ENCODE results near the gene ZNF195. TPM values are rescaled to one million over a fixed set of nuclear protein-coding genes. Genes with fewer than 3 reads are reported as not detected.
"Not testable (repeated sequence)": the region's sequence is repeated elsewhere in the genome, so short reads cannot be mapped to it uniquely, and the experiment has no call there.

Gene ZNF195
- total RNA-seq: 18.2 and 24.4 TPM in 2 replicates
- 7.4 TPM for polyA plus RNA-seq (2012)

DNA sequence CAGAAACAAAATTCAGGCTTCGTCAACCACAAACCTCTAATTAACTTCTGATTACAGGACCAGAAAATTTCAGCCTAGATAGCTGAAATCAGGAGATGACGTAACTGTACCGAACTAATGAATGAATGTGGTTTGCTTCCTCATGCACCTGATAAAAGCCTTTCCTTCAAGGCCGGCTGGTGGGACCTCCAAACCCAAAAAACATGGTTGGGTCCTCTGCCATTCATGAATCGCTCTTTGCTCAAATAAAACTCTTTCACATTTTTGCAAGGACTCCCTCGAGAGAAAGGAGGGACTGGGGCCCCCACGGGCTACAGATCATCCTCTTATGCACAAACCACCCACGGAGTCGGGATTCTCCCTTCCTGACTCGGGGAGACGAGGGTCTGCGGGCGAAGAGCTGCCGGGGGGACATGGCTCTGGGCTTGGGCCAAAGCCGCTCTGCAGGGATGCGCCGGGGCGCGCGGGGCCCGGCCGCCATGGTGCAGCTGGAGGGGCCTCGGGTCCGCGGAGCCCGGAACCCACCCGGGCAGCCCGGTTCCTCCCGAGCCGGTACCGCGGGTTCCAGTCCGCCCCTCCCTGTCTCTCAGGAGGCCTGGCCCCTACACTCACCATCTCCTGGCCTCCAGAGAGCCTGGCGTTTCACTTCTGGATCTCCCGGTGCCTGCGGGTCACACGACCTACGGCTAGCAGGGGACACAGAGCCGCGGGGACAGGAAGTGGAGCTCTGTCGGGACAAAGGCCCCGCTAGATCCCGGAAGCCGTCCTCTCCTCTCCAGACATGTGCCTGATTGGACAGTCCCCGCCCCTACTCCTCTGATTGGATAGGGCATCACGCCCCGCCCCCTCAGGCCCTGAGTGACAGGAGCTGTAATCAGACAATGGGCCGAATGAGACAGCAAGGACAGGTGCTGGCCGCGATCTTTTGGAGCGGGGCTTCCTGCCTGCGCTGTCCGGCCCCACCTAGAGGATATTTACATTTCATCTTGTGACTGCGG is at the start of gene ZNF195:
ZNF195 (minus strand) TSS at position 721 of the 998 bp plus-strand sequence; CDS start at position 615, 106 bp downstream.
- DNase-seq (ENCODE audit: low read depth): peak; percentile 99

GRCh38 chr11:3428076-3428475 is 49.1 kb upstream of the ZNF195 start:
- not testable (repeated sequence) for DNase-seq (ENCODE audit: low read depth)

DNA sequence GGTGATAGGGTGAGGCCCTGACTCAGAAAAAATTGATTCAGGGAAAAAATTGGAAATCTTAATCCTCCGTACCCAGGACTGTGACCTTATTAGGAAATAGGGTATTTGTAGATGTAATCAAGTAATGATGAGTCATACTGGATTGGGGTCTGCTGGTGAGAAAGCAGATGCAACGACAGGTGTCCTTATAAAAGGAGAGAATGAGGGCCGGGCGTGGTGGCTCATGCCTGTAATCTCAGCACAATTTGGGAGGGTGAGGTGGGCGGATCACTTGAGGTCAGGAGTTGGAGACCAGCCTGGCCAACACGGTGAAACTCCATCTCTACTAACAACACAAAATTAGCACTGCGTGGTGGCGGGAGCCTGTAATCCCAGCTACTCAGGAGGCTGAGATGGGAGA is 47.6 kb upstream of the ZNF195 start:
- DNase-seq (ENCODE audit: low read depth): not testable (repeated sequence)

DNA sequence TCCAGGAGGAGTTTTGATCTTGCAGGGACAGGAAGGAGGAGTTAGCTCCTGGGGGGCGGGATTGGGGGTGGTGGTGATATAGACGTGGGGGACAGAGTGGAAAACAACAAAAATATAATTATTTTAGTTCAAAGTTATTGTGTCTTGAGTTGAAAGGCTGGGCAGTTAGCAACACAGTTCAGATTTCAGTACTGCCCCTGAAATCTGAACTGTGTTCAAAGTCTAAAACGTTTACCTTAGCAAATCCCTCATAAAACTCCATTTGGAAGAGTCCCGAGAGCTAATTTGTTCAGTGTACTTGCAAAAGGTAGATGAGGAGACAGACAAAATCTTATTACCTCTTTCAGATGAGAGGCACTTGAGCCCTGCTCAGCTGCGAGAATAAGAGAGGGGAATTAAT is 45.0 kb upstream of the ZNF195 start:
- not testable (repeated sequence) for DNase-seq (ENCODE audit: low read depth)

DNA sequence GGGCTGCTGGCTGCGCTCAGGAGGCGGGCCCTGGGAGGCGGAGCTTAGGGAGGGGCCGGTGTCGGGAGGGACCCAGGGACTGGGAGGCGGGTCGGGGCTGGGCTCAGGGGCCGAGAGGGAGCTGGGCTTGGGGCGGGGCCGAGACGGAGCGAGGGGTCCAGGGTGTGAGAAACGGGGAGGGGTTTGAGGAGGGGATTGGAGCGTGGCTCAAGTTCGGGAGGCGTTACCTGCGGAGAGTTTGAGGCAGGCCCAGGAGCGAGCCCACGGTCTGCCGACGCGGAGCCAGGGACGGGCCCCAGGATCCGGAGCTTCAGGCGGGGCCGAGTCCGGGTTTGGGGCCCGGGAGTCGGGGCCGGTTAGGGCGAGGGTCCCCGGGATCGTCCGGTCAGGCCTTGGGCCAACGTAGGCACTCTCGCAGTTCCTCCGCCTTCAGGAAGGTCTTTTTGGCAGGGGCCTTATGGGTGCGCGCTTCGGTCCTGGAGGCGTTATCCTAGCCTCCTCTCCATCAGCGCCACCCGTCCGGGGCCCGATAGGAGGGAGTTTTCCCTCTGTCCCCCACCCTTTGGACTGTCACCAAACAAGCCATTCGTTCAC is 44.3 kb upstream of the ZNF195 start:
- not testable (repeated sequence) for DNase-seq (ENCODE audit: low read depth)

- DNase-seq (ENCODE audit: low read depth): peak; percentile 94
Measured at GRCh38 chr11:3422380-3423137, 43.6 kb upstream of the ZNF195 start.

DNA sequence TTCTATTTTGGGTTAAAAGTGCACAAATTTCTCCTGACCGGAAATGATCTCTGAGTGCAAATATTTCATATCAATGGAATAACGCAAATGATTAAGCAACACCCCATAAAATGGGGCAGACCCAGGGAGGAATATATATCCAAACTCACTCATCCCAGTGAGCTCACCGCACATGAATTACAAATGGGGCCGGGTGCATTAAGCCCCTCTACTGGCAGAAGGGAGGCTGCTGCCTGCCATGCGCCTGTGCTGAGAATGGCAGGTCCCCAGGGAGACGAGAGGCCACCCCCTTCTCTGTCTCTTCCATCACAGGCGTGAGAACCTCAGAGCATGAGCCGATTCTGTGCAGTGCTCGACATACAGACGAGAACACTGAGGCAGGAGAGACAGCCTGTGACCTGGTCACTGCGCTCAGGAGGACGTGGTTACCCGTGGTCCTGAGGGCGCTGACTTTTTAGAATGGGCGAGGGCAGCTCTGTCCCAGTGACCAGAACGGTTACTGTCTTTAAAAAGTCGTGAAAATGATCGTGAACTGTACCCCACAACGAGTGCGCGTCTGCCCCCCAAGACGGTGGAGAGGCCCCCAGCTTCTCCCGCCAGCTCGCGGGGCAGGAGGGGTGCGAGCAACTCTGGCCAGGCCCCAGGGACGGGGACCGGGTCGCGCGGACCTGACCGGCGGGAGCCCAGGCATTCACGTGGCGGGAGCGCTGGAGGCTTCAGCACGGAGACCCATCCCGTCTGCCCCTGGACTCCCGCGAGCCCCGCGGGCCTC is 42.8 kb upstream of the ZNF195 start:
- DNase-seq (ENCODE audit: low read depth): not testable (repeated sequence)

DNA sequence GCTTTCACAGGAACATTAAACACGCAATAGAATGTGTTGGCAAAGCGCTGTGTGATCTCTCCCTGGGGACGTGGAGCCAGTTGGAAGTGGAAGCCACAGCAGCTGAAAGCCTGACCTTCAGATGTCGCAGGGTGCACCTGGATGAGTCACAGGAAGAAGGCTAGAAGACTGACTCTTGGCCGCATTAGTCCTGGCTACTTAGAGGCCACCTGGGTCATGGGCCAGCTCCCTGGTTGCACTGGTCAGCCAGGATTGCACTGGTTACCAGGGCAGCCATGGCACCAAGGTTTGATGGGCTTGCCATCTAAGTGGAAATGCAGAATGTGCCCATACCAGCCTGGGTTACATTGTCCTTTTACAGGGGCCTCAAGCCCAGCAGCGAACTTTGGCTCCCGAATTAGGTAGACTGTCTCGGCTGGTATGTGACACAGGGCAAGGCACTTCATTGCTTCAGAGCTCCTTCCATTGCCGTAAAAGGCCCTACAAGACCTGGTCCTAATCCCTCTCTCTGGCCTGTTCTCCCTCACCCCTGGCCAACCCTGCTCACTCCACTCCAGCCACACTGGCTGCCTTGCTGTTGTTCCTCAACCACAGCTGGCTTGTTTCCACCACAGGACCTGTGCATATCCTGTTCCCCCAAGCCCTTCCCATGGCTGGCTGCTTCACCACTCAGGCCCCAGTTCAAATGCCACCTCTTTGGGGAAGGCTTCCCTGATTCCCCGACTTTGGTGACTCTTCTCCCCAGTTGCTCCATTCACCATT is 41.5 kb upstream of the ZNF195 start:
- DNase-seq (ENCODE audit: low read depth): not testable (repeated sequence)

GRCh38 chr11:3419496-3419895 is 40.5 kb upstream of the ZNF195 start:
- DNase-seq (ENCODE audit: low read depth): not testable (repeated sequence)

DNA sequence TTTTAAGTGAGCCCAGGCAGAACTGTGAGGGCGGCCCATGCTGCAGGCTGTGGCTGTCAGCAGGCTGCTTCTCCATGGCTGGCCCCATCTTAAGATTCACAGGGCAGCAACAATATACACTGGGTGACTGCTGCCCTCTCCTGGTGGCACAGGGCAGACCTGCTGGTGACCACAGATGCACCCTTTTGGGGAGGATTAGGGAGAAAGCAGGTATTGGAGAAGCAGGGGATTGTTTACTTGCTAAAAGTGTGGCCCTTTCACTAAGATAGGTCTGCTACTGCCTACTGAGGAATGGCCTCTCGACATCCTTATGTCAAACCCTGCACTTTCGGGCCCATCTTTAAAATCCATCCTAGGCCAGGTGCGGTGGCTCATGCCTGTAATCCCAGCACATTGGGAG is 38.1 kb upstream of the ZNF195 start:
- peak; percentile 62 for DNase-seq (ENCODE audit: low read depth)

- not testable (repeated sequence) for DNase-seq (ENCODE audit: low read depth)
Measured at GRCh38 chr11:3415301-3415700, 36.4 kb upstream of the ZNF195 start.

- not testable (repeated sequence) for DNase-seq (ENCODE audit: low read depth)
Measured at GRCh38 chr11:3413666-3414065, 34.7 kb upstream of the ZNF195 start.

DNA sequence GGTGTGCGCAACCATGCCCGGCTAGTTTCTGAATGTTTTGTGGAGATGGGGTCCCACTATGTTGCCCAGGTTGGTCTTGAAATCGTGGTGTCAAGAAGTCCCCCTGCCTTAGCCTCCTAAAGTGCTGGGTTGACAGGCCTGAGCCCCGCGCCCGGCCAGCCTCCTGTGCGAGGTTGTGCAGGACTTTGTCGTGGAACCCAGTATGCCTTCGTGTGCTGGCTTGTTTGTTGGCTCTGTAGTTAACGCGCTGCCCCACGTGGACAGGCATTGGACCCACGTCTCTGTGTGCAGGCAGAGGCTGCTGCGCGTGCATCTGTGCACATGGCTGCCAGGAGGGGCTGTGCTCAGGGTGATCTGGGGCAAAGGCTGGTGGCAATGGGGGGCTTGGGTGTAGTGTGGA is 33.9 kb upstream of the ZNF195 start:
- no peak for DNase-seq (ENCODE audit: low read depth)

- DNase-seq (ENCODE audit: low read depth): peak; percentile 54
Measured at GRCh38 chr11:3408722-3409121, 29.8 kb upstream of the ZNF195 start.

- DNase-seq (ENCODE audit: low read depth): not testable (repeated sequence)
Measured at GRCh38 chr11:3408058-3408605, 29.2 kb upstream of the ZNF195 start.

- DNase-seq (ENCODE audit: low read depth): not testable (repeated sequence)
Measured at GRCh38 chr11:3406937-3407336, 28.0 kb upstream of the ZNF195 start.

GRCh38 chr11:3406223-3406875 is 27.4 kb upstream of the ZNF195 start:
- DNase-seq (ENCODE audit: low read depth): not testable (repeated sequence)

DNA sequence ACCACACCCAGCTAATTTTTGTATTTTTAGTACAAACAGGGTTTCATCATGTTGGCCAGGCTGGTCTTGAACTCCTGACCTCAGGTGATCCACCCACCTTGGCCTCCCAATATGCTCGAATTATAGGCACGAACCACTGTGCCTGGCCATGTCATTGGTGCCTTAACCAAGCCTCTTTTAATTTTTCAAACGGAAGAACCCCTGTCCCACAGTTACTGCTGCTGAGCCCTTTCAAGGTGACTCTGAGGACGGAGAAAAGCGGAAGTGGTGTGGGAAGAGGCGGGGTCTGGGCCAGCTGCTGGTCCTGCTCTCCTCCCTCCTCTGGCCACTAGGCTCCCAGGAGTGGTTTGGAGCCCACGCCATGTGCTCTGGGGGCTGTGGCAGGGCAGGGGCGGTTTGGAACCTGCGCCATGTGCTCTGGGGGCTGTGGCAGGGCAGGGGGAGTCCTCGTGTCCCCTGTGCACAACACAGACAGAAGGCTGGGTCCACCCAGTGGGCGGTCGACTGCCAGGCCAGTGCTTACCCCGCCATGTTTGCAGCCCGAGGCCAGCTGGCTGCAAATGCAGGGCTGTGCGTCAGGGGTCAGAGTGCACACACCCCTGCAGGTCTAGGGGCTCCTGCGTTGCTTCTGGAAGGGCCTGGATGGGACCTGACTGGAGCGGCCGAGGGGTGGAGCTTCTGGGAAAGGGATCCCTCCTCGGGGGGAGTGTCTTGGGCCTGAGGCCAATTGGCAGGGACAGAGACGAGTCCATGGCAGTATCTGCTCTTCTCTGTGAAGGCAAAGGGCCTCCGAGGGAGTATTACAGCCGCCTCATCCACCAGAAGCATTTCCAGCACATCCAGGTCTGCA is 25.4 kb upstream of the ZNF195 start:
- DNase-seq (ENCODE audit: low read depth): not testable (repeated sequence)

All from myocyte (in vitro differentiated cells).